Neural progenitor cell (in vitro differentiated cells): ENCODE data around the gene DNAJA2. TPM values are rescaled to one million over a fixed set of nuclear protein-coding genes. Genes with fewer than 3 reads are reported as not detected.

Experiments used
- DNase-seq: peaks from one replicate; pipeline ENCODE4 v3.0.0-alpha.2; 2016; ENCODE audit warnings: low spot score
- H2AFZ ChIP-seq: fragments of 200-600 bp; sonication (generic); replicated peaks from 2 replicates; pipeline ENCODE4 v1.6.1; 2016; ENCODE audit warnings: antibody characterized with exemption
- H3F3A ChIP-seq: fragments of 200-600 bp; sonication (generic); 2 replicates; pipeline ENCODE4 v1.6.1; 2016; ENCODE audit warnings: antibody characterized with exemption, low read depth
- H3K27ac ChIP-seq: fragments of 200-600 bp; sonication (generic); 2 replicates; pipeline ENCODE4 v1.5.1; 2016; ENCODE audit warnings: mild to moderate bottlenecking
- H3K27me3 ChIP-seq: fragments of 200-600 bp; sonication (generic); 2 replicates; pipeline ENCODE4 v1.6.1; 2016; ENCODE audit warnings: mild to moderate bottlenecking, moderate library complexity
- H3K36me3 ChIP-seq: fragments of 200-600 bp; sonication (generic); 2 replicates; pipeline ENCODE4 v1.5.1; 2016
- H3K4me1 ChIP-seq: fragments of 200-600 bp; sonication (generic); 2 replicates; pipeline ENCODE4 v1.6.1; 2016; ENCODE audit warnings: mixed run types
- H3K4me2 ChIP-seq: fragments of 200-600 bp; sonication (generic); 2 replicates; pipeline ENCODE4 v1.6.1; 2016
- H3K4me3 ChIP-seq: fragments of 200-600 bp; sonication (generic); 2 replicates; pipeline ENCODE4 v1.5.1; 2016
- H3K79me2 ChIP-seq: fragments of 200-600 bp; sonication (generic); 2 replicates; pipeline ENCODE4 v1.6.1; 2016; ENCODE audit warnings: low read depth
- H3K9ac ChIP-seq: fragments of 200-600 bp; sonication (generic); 2 replicates; pipeline ENCODE4 v1.6.1; 2016
- H3K9me3 ChIP-seq: fragments of 200-600 bp; sonication (generic); 2 replicates; pipeline ENCODE4 v1.5.1; 2016; ENCODE audit warnings: low read depth
- H4K20me1 ChIP-seq: fragments of 200-600 bp; sonication (generic); 2 replicates; pipeline ENCODE4 v1.6.1; 2016; ENCODE audit warnings: low read depth
- H3K27ac Mint-ChIP-seq: 3 replicates; pipeline ENCODE4 v1.8.0; 2021; ENCODE audit warnings: mixed read lengths
- H3K27me3 Mint-ChIP-seq: 2 replicates; pipeline ENCODE4 v1.8.0; 2022; ENCODE audit warnings: low read depth, mild to moderate bottlenecking, inconsistent platforms, moderate library complexity, mixed read lengths; ENCODE audit not compliant: insufficient read depth
- H3K36me3 Mint-ChIP-seq: 3 replicates; pipeline ENCODE4 v1.8.0; 2021; ENCODE audit warnings: mixed read lengths
- H3K4me1 Mint-ChIP-seq: 3 replicates; pipeline ENCODE4 v1.8.0; 2021; ENCODE audit warnings: mixed read lengths
- H3K4me3 Mint-ChIP-seq: 3 replicates; pipeline ENCODE4 v1.8.0; 2021; ENCODE audit warnings: mild to moderate bottlenecking, moderate library complexity, mixed read lengths
- H3K9me3 Mint-ChIP-seq: 3 replicates; pipeline ENCODE4 v1.8.0; 2020; ENCODE audit warnings: mixed read lengths
- CTCF ChIP-seq: fragments of 200-600 bp; sonication (generic); IDR thresholded peaks from 2 replicates; pipeline ENCODE4 v1.5.1; 2017; ENCODE audit warnings: antibody characterized with exemption, mild to moderate bottlenecking
- EZH2 ChIP-seq: fragments of 200-600 bp; sonication (generic); IDR thresholded peaks from 2 replicates; pipeline ENCODE4 v1.6.1; 2017; ENCODE audit warnings: antibody characterized with exemption, mild to moderate bottlenecking, moderate library complexity
- EZH2phosphoT487 ChIP-seq: fragments of 200-600 bp; sonication (generic); IDR thresholded peaks from 2 replicates; pipeline ENCODE4 v1.6.1; 2017; ENCODE audit warnings: antibody characterized with exemption
- total RNA-seq: library from RNA; depleted of rRNA; stranded (reverse); fragments of >200 nt; gene quantifications from 2 replicates; pipeline ENCODE4 v1.2.3, GENCODE V29; 2015; ENCODE audit warnings: low replicate concordance

The DNAJA2 gene
- total RNA-seq, 1 donor from 2014 or later = 113 TPM

GRCh38 chr16:46996391-46996790, 22.9 kb upstream of the DNAJA2 start:
- Mint-ChIP-seq H3K36me3 (peaks cover 1% of the 10 kb centered on the region), H3K27ac (no peak overlapping the region), H3K4me1 (peaks cover 6% of the 10 kb centered on the region), H3K4me3 (no peak overlapping the region), H3K9me3 (peaks cover 11% of the 10 kb centered on the region), H3K27me3 (peaks cover 13% of the 10 kb centered on the region)
- TF ChIP-seq CTCF = no peak
- TF ChIP-seq EZH2 = no peak
- TF ChIP-seq EZH2phosphoT487 = no peak
- no peak for DNase-seq
- Histone ChIP-seq H3K4me1 (no peaks in the 10 kb centered on the region), H3K27me3 (no peaks in the 10 kb centered on the region), H3F3A (no peaks in the 10 kb centered on the region), H4K20me1 (no peaks in the 10 kb centered on the region), H2AFZ (no peak overlapping the region), H3K27ac (no peak overlapping the region), H3K4me3 (no peak overlapping the region), H3K9ac (no peak overlapping the region), H3K4me2 (no peak overlapping the region), H3K36me3 (no peaks in the 10 kb centered on the region), H3K9me3 (no peaks in the 10 kb centered on the region), H3K79me2 (no peaks in the 10 kb centered on the region)

GRCh38 chr16:46991729-46992704, 18.5 kb upstream of the DNAJA2 start:
- Histone ChIP-seq H3K27ac (no peak overlapping the region), H4K20me1 (no peaks in the 10 kb centered on the region), H3K36me3 (no peaks in the 10 kb centered on the region), H3K4me3 (no peak overlapping the region), H3F3A (no peaks in the 10 kb centered on the region), H3K4me1 (no peaks in the 10 kb centered on the region), H3K4me2 (no peak overlapping the region), H3K27me3 (no peaks in the 10 kb centered on the region), H3K9ac (no peak overlapping the region), H3K9me3 (no peaks in the 10 kb centered on the region), H2AFZ (no peak overlapping the region), H3K79me2 (no peaks in the 10 kb centered on the region)
- Mint-ChIP-seq H3K27ac (no peak overlapping the region), H3K36me3 (peaks cover 1% of the 10 kb centered on the region), H3K4me3 (no peak overlapping the region), H3K9me3 (peaks cover 6% of the 10 kb centered on the region), H3K27me3 (peaks cover 8% of the 10 kb centered on the region), H3K4me1 (no peaks in the 10 kb centered on the region)
- TF ChIP-seq CTCF = no peak
- no peak for TF ChIP-seq EZH2
- no peak for TF ChIP-seq EZH2phosphoT487
- no peak for DNase-seq

GRCh38 chr16:46986896-46987295, 13.4 kb upstream of the DNAJA2 start:
- H3K9me3 ChIP-seq = no peaks in the 10 kb centered on the region

More at GRCh38 chr16:46986896-46987295, 13.4 kb upstream of the DNAJA2 start:
- Mint-ChIP-seq H3K4me1 (no peaks in the 10 kb centered on the region), H3K9me3 (peaks cover 3% of the 10 kb centered on the region), H3K27ac (no peak overlapping the region), H3K27me3 (peaks cover 2% of the 10 kb centered on the region), H3K4me3 (no peak overlapping the region), H3K36me3 (peaks cover 1% of the 10 kb centered on the region)
- Histone ChIP-seq H3K4me2 (no peak overlapping the region), H3K9ac (no peak overlapping the region), H3F3A (no peaks in the 10 kb centered on the region), H3K27ac (no peak overlapping the region), H4K20me1 (no peaks in the 10 kb centered on the region), H2AFZ (no peak overlapping the region), H3K79me2 (no peaks in the 10 kb centered on the region), H3K36me3 (no peaks in the 10 kb centered on the region), H3K27me3 (no peaks in the 10 kb centered on the region), H3K4me1 (no peaks in the 10 kb centered on the region), H3K4me3 (no peak overlapping the region)
- no peak for DNase-seq
- TF ChIP-seq EZH2phosphoT487 = no peak
- TF ChIP-seq CTCF = no peak
- TF ChIP-seq EZH2 = no peak
